Measurements from ENCODE around the gene RTL5. TPM values are rescaled to one million over a fixed set of nuclear protein-coding genes. Genes with fewer than 3 reads are reported as not detected.

RTL5 gene
- 0.09 and 0.28 TPM in 2 replicates for total RNA-seq

DNA sequence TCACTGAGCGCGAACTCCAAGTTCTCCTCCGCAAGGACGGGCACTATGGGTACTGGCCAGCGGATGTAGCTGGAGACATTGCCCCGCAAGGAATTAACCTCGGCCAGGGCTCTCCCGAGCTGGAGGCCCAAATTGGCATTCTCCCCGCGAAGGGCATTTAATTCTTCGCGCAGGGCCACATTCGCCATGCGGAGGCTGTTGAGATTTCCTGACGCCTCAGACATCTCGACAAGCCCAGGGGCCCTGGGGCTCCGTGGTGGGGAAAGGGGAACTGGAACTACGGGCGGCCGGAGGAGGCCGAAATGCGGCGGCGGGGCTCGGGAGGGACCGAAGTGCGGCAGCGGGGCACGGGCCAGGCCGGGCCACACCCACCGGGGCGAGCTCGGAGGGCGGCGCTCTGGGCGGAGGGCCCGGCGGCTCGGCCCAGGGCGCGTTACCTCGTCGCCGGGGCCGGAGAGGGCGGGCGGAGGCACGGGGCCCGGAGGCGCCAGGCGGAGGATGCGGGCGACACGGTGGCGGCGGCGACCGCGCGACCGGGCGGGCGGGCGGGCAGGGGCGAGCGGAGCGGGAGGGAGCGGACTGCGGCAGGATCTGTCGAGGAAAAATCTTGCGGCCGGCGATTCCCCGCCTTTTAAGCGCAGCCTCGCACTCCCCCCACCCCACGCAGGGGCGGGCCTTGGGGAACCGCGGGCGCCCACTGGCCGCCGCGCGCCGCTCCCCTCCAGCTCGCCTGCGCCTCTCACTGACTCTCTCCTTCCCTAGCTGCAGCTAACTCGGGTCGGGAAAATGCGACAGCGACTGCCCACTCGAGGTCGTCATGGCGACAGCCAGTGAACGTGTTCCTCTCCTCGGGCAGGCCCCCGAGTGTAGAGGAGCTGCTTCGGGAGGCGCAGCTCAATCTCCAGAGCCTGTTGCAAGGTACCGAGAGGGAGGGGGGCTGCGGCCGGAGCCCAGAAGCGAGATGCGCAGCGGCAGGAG is at the start of gene RTL5:
Gene RTL5, minus strand, starts transcription at position 599 of the 978 bp plus-strand sequence.

Other genes starting within 250 kb of the RTL5 start
- 0.07 TPM in 1 of 2 replicates, not detected in the other for gene NHSL2, start 221.1 kb downstream of the RTL5 start, total RNA-seq
- 7.1 and 11.6 TPM in 2 replicates for gene PIN4, start 49.8 kb upstream of the RTL5 start, total RNA-seq
- gene ERCC6L, start 107.1 kb upstream of the RTL5 start, total RNA-seq: 5.8 and 6.9 TPM in 2 replicates
- gene RPS4X, start 145.3 kb upstream of the RTL5 start, total RNA-seq: 1,068 and 1,290 TPM in 2 replicates
- 0.28 and 0.33 TPM in 2 replicates for gene CITED1, start 174.0 kb upstream of the RTL5 start, total RNA-seq

Measured in airway epithelial cell (primary cell).